Right renal cortex interstitium (tissue), 3 donors: ENCODE data around the gene GTF2H2. TPM values are rescaled to one million over a fixed set of nuclear protein-coding genes. Genes with fewer than 3 reads are reported as not detected.
"Not testable (repeated sequence)": the region's sequence is repeated elsewhere in the genome, so short reads cannot be mapped to it uniquely, and the experiment has no call there.

Experiments
- DNase-seq, 3 donors: peaks; one replicate each; pipeline ENCODE4 v3.0.0-alpha.2; 2013; ENCODE audit warnings: low read depth in 3 of 3, low spot score in 2 of 3
- polyA plus RNA-seq, 3 donors: library from polyadenylated mRNA; unstranded; fragments of 120-200 nt; gene quantifications; one replicate each; pipeline ENCODE4 v1.2.1, GENCODE V29; 2013; ENCODE audit not compliant: insufficient read length in 3 of 3

Gene GTF2H2
- polyA plus RNA-seq, 3 donors, result 17.2 to 18.5 (median 18.2) TPM

- no peak for DNase-seq
These were observed 53.3 kb downstream of the GTF2H2 start for GRCh38 chr5:71014176-71014575.

- DNase-seq, result no peak
These were observed 53.9 kb downstream of the GTF2H2 start for GRCh38 chr5:71013575-71013974.

GRCh38 chr5:71011194-71011792, 56.2 kb downstream of the GTF2H2 start:
- DNase-seq, result no peak

- not testable (repeated sequence) for DNase-seq
These were observed 60.5 kb downstream of the GTF2H2 start for GRCh38 chr5:71006983-71007382.

Other genes starting within 250 kb of the GTF2H2 start
- 10 to 100 TPM in 2 of 3 donors, 1 to 10 TPM in 1; 9.1 to 10.9 (median 10.0) TPM for gene SERF1A, start 167.0 kb downstream of the GTF2H2 start, polyA plus RNA-seq
- 10 to 100 TPM; 55.2 to 81.0 (median 61.1) TPM for gene SMN1, start 142.6 kb downstream of the GTF2H2 start, polyA plus RNA-seq
- gene NAIP, start 42.3 kb downstream of the GTF2H2 start, polyA plus RNA-seq, result 10 to 100 TPM; 14.5 to 18.1 (median 14.8) TPM